SU-DHL-6 (cell line): ENCODE results near the gene AP5S1.

Experiments
- H2AFZ ChIP-seq: fragments of 200-600 bp; sonication (generic); 2 replicates; pipeline ENCODE4 v1.6.1; 2014; ENCODE audit warnings: low read depth, mild to moderate bottlenecking, moderate library complexity, mixed read lengths, antibody characterized with exemption, low read length; ENCODE audit not compliant: severe bottlenecking
- H3F3A ChIP-seq: fragments of 200-600 bp; shearing (Covaris generic); 2 replicates; pipeline ENCODE4 v1.6.0; 2016; ENCODE audit warnings: antibody characterized with exemption, mild to moderate bottlenecking; ENCODE audit not compliant: insufficient read depth
- H3K27ac ChIP-seq: fragments of 200-600 bp; sonication (generic); 2 replicates; pipeline ENCODE4 v1.5.1; 2016; ENCODE audit warnings: low read depth, mild to moderate bottlenecking, low read length, moderate library complexity, mixed read lengths
- H3K27me3 ChIP-seq: fragments of 200-600 bp; sonication (generic), shearing (Covaris generic); 2 replicates; pipeline ENCODE4 v1.6.0; 2014; ENCODE audit warnings: mild to moderate bottlenecking, low read length
- H3K36me3 ChIP-seq: fragments of 200-600 bp; sonication (generic); 2 replicates; pipeline ENCODE4 v1.6.1; 2014; ENCODE audit warnings: mild to moderate bottlenecking, low read length, mixed read lengths
- H3K4me2 ChIP-seq: fragments of 300-600, 200-600 bp; shearing (Covaris generic), sonication (generic); 2 replicates; pipeline ENCODE4 v1.6.0; 2014; ENCODE audit warnings: low read length, low read depth, mild to moderate bottlenecking; ENCODE audit not compliant: poor library complexity, severe bottlenecking
- H3K4me3 ChIP-seq: fragments of 200-600 bp; sonication (generic); 2 replicates; pipeline ENCODE4 v1.5.1; 2014; ENCODE audit warnings: antibody characterized with exemption, low read length, mild to moderate bottlenecking, mixed read lengths; ENCODE audit not compliant: insufficient read depth, poor library complexity, severe bottlenecking
- H3K79me2 ChIP-seq: fragments of 200-600 bp; sonication (generic); 2 replicates; pipeline ENCODE4 v1.6.1; 2014; ENCODE audit warnings: mild to moderate bottlenecking, low read length, moderate library complexity; ENCODE audit not compliant: insufficient read depth
- H3K9ac ChIP-seq: fragments of 200-600 bp; sonication (generic); 2 replicates; pipeline ENCODE4 v1.7.0; 2014; ENCODE audit warnings: mild to moderate bottlenecking, low read length
- H3K9me2 ChIP-seq: fragments of 200-600 bp; sonication (generic); replicated peaks from 2 replicates; pipeline ENCODE4 v1.6.1; 2014; ENCODE audit warnings: low read length; ENCODE audit not compliant: insufficient read depth
- H3K9me3 ChIP-seq: fragments of 200-600 bp; sonication (generic); 2 replicates; pipeline ENCODE4 v1.6.1; 2014; ENCODE audit warnings: low read length, mixed read lengths; ENCODE audit not compliant: insufficient read depth
- H4K20me1 ChIP-seq: fragments of 200-600 bp; sonication (generic); 2 replicates; pipeline ENCODE4 v1.6.1; 2014; ENCODE audit warnings: low read depth, mild to moderate bottlenecking, antibody characterized with exemption, low read length, moderate library complexity, mixed read lengths
- EZH2phosphoT487 ChIP-seq: fragments of 200-600 bp; sonication (generic), shearing (Covaris generic); conservative IDR thresholded peaks from 2 replicates; pipeline ENCODE4 v1.6.1; 2018; ENCODE audit warnings: mild to moderate bottlenecking, antibody characterized with exemption, low read length, moderate library complexity, mixed read lengths
- TF ChIP-seq, protein P1 (sequence below): fragments of 200-600 bp; sonication (generic); IDR thresholded peaks from one replicate; pipeline ENCODE4 v1.5.1; 2017; ENCODE audit warnings: antibody characterized with exemption, mild to moderate bottlenecking, low read length, moderate library complexity; ENCODE audit not compliant: insufficient read depth, poor library complexity, severe bottlenecking

Gene AP5S1

DNA sequence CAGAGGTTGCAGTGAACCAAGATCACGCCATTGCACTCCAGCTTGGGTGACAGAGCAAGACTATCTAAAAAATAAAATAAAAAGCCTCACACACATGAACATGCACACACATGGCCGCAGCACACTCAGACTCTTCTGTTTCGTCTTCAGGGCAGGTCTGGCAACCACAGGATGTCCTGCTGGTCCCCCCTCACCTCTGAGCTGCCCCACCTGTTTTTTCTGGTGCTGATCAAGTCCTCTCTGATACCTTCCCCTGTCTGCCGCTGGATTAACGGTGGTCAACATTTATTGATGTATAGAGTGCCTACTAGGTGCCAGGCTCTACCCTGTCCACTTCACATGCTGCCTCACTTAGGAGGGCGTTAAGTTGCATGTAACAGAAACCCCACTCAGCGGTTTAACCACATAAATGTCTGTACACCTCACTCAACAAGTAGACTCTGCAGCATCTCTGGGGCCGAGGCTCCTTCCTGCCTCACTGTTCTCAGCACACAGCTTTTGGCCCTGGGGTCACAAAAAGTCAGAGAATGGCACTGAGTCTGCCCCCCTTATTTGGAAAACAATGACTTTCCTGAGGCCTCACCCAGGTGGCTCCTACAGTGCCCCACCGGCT is 4.5 kb upstream of the AP5S1 start:
- no peaks in the 10 kb centered on the region for H4K20me1 ChIP-seq
- no peaks in the 10 kb centered on the region for H3K79me2 ChIP-seq
- H3K4me3 ChIP-seq: no peak overlapping the region
- TF ChIP-seq, protein P1, sequence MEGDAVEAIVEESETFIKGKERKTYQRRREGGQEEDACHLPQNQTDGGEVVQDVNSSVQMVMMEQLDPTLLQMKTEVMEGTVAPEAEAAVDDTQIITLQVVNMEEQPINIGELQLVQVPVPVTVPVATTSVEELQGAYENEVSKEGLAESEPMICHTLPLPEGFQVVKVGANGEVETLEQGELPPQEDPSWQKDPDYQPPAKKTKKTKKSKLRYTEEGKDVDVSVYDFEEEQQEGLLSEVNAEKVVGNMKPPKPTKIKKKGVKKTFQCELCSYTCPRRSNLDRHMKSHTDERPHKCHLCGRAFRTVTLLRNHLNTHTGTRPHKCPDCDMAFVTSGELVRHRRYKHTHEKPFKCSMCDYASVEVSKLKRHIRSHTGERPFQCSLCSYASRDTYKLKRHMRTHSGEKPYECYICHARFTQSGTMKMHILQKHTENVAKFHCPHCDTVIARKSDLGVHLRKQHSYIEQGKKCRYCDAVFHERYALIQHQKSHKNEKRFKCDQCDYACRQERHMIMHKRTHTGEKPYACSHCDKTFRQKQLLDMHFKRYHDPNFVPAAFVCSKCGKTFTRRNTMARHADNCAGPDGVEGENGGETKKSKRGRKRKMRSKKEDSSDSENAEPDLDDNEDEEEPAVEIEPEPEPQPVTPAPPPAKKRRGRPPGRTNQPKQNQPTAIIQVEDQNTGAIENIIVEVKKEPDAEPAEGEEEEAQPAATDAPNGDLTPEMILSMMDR: no peak
- TF ChIP-seq EZH2phosphoT487: no peak
- H3K9me2 ChIP-seq: no peaks in the 10 kb centered on the region
- H3K27me3 ChIP-seq: no peaks in the 10 kb centered on the region
- H3K4me2 ChIP-seq: no peak overlapping the region
- H2AFZ ChIP-seq: no peak overlapping the region
- H3F3A ChIP-seq: peaks cover 5% of the 10 kb centered on the region; the same call in 1 of the 2 replicates
- H3K27ac ChIP-seq: no peak overlapping the region
- no peak overlapping the region for H3K9ac ChIP-seq
- no peaks in the 10 kb centered on the region for H3K9me3 ChIP-seq
- no peaks in the 10 kb centered on the region for H3K36me3 ChIP-seq

DNA sequence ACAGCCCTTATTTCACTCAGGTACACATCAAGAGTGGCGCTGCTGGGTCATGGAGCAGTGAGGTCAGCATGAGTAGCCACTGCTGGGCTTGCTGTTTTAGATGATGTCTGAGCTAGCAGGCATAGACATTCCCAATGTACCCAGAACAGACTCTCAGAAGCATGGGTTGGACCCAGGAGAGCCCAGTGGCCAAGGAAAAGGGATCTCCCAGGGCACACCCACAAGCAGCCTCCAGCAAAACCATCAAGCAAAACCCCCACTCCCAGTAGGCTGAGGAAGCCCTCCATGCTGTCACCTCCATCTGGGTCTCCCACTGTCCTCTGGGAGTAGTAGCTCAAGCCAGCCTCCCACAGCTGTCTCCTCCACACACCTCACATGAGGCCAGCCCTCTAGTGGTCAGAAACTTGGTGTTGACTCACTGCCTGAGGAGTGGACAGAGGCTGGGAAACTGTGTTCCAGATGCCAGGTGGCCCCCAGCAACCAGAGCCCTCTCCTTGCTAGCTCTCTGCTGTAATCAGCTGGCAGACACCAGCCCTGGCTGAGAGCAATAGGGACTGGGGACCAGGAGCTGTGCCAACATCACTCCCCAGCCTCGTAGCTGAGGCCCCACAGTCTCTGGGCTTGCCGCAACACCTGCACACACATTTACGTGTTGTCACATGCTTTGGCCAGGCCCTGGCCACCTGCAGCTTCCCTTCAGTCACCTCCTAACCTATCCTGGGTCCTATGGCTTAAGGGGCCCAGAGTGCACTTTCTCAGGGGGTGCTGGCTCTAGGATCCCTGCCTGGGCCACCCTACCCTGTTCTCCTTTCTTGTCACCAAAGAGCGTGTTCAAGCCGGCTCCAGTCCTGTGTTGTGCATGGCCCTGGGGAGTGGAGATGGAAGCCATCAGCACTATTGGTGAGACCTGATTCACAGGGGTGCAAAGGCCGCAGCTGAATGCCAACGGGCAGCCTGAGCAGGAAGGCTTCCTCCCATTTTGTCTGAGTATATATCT is 1.9 kb upstream of the AP5S1 start:
- Histone ChIP-seq H3K79me2 (peaks cover 8% of the 10 kb centered on the region; the same call in 1 of the 2 replicates), H3K9ac (no peak overlapping the region), H3K9me2 (no peaks in the 10 kb centered on the region), H3K4me3 (no peak overlapping the region), H3K9me3 (no peaks in the 10 kb centered on the region), H3K36me3 (no peaks in the 10 kb centered on the region), H3K27me3 (no peaks in the 10 kb centered on the region), H3K27ac (no peak overlapping the region), H4K20me1 (no peaks in the 10 kb centered on the region), H2AFZ (no peak overlapping the region), H3F3A (peaks cover 5% of the 10 kb centered on the region; the same call in 1 of the 2 replicates), H3K4me2 (no peak overlapping the region)
- TF ChIP-seq, protein P1: peak; percentile 30
- no peak for TF ChIP-seq EZH2phosphoT487

DNA sequence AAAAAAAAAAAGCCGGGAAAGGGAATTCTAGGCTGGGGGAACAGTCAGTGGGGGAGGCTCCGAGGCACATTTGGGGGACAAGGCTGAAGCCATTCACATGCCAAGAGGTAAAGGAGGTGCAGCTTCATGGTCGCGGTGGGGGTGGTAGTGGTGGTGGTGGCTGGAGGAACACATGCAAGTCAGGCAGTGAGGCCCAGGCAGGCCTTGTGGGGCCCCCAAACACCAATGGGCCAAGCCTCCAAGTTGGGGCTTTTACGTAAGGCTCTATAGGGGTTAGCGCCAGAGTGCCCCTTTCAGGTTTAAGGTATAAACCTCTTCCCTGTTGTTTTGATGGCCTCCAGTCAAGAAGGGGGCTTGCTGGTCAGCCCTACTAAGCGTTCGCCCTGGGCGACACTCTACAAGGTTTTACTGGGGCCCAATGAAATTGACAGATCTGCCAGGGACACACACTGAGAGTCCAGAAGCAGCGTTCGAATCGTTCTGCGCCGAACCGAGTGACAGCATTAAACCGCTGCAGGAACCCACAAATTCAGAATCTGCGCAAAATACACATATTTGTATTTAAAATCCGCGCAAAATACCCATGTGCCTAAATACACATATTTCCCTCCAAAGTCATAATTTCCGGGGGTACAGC is 818 bp upstream of the AP5S1 start:
- peak overlapping the region; percentile 96 for H3K4me2 ChIP-seq
- H3K36me3 ChIP-seq: no peaks in the 10 kb centered on the region
- peak overlapping the region; percentile 80; the same call in 1 of the 2 replicates for H3K27ac ChIP-seq
- no peaks in the 10 kb centered on the region for H3K9me3 ChIP-seq
- H3K27me3 ChIP-seq: no peaks in the 10 kb centered on the region
- TF ChIP-seq EZH2phosphoT487: no peak
- TF ChIP-seq, protein P1: no peak
- peaks cover 5% of the 10 kb centered on the region; the same call in 1 of the 2 replicates for H3F3A ChIP-seq
- peaks cover 8% of the 10 kb centered on the region; the same call in 1 of the 2 replicates for H3K79me2 ChIP-seq
- H3K9ac ChIP-seq: peak overlapping the region; percentile 76
- H2AFZ ChIP-seq: peak overlapping the region; percentile 87
- H3K9me2 ChIP-seq: no peaks in the 10 kb centered on the region
- no peaks in the 10 kb centered on the region for H4K20me1 ChIP-seq
- H3K4me3 ChIP-seq: peak overlapping the region; percentile 74
